ENCODE data around the gene XPOT. TPM values are rescaled to one million over a fixed set of nuclear protein-coding genes. Genes with fewer than 3 reads are reported as not detected.

XPOT gene
- total and polyA plus RNA-seq, 2 donors (not counting 1 experiment from before 2014, with no cell fraction given): 11.7 to 48.8 TPM

DNA sequence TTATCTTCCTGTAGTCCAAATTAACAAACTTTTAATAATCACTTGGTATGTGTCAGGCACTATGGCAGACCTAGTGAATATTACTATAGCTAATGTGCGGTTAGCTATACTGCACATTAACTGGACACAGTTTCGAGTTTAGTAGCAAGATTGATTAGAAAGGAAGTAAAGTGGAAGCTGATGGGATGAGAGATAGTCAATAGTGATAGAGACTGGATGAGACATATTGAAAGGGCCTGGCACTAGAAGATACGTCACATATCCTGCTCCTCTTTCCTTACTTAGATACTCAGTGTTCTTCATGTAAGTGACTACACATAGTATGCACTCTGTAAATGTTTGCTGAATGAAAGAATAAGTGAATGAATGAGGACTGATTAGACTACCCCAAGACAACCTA lies 53.3 kb downstream of the XPOT start:
- H3K4me3 Mint-ChIP-seq: no peak overlapping the region
- Histone ChIP-seq H3K36me3 (replicated peaks in 1 of 2; ENCODE audit: control extremely low read depth in 1 of 2, control insufficient read depth in 1 of 2, extremely low read depth in 1 of 2, insufficient read depth in 2 of 2, low read length in 1 of 2) (peaks cover 6 to 9% of the 10 kb centered on the region in 2 experiments), H3K27ac (ENCODE audit: low read length in 2 of 2) (peak overlapping the region in 1 of 2 donors; percentile 27), H3K4me3 (ENCODE audit: control extremely low read depth in 1 of 5, extremely low read depth in 1 of 5, insufficient read depth in 1 of 5, low read depth in 2 of 5, low read length in 4 of 5) (no peak overlapping the region), H4K20me1 (ENCODE audit: control insufficient read depth, insufficient read depth, low read length, poor library complexity, severe bottlenecking) (no peaks in the 10 kb centered on the region), H3K9me3 (ENCODE audit: control extremely low read depth in 1 of 3, control insufficient read depth in 2 of 3, insufficient read depth in 1 of 3, low read length in 2 of 3) (no peaks in the 10 kb centered on the region), H3K4me2 (replicated peaks; ENCODE audit: low read depth, low read length, poor library complexity, severe bottlenecking) (no peak overlapping the region), H3K27me3 (replicated peaks in 1 of 4; ENCODE audit: control extremely low read depth in 1 of 4, control insufficient read depth in 3 of 4, insufficient read depth in 4 of 4, low read length in 3 of 4) (no peaks in the 10 kb centered on the region), H2AFZ (ENCODE audit: insufficient read depth, low read depth, low read length, poor library complexity, severe bottlenecking) (no peak overlapping the region), H3K9ac (ENCODE audit: low read length) (no peak overlapping the region), H3K79me2 (ENCODE audit: control insufficient read depth, insufficient read depth, low read length) (peaks cover 72% of the 10 kb centered on the region), H3K4me1 (ENCODE audit: control insufficient read depth in 2 of 2, insufficient read depth in 2 of 2, low read length in 2 of 2) (peaks cover 9 to 17% of the 10 kb centered on the region in 2 donors)
- CTCF ChIA-PET: no interaction called here
- POLR2A ChIA-PET: no interaction called here
- peaks cover 45% of the 10 kb centered on the region for H3K4me1 Mint-ChIP-seq
- no CpG with 5 or more reads among the region's 3 CpGs for WGBS (ENCODE audit: insufficient coverage)
- ATAC-seq (ENCODE audit: low read depth): no peak
- intact Hi-C loops (cut with micrococcal nuclease): no loop called here
- peak overlapping the region; percentile 10 for H3K27ac Mint-ChIP-seq
- H3K27me3 Mint-ChIP-seq: no peaks in the 10 kb centered on the region
- DNase-seq: no peak
- no peaks in the 10 kb centered on the region for H3K9me3 Mint-ChIP-seq (ENCODE audit: insufficient read depth)
- TF ChIP-seq EZH2 (IDR thresholded peaks at IDR 0.05; ENCODE audit: borderline replicate concordance, insufficient read depth, low read depth, low read length, poor library complexity, severe bottlenecking): no peak
- TF ChIP-seq, protein P1, sequence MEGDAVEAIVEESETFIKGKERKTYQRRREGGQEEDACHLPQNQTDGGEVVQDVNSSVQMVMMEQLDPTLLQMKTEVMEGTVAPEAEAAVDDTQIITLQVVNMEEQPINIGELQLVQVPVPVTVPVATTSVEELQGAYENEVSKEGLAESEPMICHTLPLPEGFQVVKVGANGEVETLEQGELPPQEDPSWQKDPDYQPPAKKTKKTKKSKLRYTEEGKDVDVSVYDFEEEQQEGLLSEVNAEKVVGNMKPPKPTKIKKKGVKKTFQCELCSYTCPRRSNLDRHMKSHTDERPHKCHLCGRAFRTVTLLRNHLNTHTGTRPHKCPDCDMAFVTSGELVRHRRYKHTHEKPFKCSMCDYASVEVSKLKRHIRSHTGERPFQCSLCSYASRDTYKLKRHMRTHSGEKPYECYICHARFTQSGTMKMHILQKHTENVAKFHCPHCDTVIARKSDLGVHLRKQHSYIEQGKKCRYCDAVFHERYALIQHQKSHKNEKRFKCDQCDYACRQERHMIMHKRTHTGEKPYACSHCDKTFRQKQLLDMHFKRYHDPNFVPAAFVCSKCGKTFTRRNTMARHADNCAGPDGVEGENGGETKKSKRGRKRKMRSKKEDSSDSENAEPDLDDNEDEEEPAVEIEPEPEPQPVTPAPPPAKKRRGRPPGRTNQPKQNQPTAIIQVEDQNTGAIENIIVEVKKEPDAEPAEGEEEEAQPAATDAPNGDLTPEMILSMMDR (IDR thresholded peaks at IDR 0.05): no peak

DNA sequence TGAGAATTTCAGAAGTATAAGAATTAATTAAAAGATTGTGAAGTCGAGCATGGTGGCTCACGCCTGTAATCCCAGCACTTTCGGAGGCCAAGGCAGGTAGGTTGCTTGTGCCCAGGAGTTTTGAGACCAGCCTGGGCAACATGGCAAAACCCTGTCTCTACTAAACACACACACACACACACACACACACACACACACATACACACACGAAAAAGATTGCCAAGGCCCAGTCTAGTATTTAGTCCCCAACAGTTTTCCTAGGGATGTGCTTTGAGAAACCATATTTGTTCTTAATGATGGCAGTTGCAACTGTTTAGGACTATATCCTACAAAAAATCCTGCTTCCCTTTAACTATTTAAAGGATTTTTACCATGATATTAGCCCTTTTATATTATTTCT lies 53.7 kb downstream of the XPOT start:
- Mint-ChIP-seq H3K4me1 (peaks cover 40% of the 10 kb centered on the region), H3K4me3 (no peak overlapping the region), H3K27ac (no peak overlapping the region), H3K27me3 (no peaks in the 10 kb centered on the region), H3K9me3 (ENCODE audit: insufficient read depth) (no peaks in the 10 kb centered on the region)
- TF ChIP-seq, protein P1 (IDR thresholded peaks at IDR 0.05): no peak
- TF ChIP-seq EZH2 (IDR thresholded peaks at IDR 0.05; ENCODE audit: borderline replicate concordance, insufficient read depth, low read depth, low read length, poor library complexity, severe bottlenecking): no peak
- Histone ChIP-seq H3K9ac (ENCODE audit: low read length) (no peak overlapping the region), H3K4me2 (replicated peaks; ENCODE audit: low read depth, low read length, poor library complexity, severe bottlenecking) (no peak overlapping the region), H3K4me1 (ENCODE audit: control insufficient read depth in 2 of 2, insufficient read depth in 2 of 2, low read length in 2 of 2) (peaks cover 9 to 17% of the 10 kb centered on the region in 2 donors), H2AFZ (ENCODE audit: insufficient read depth, low read depth, low read length, poor library complexity, severe bottlenecking) (no peak overlapping the region), H3K27me3 (replicated peaks in 1 of 4; ENCODE audit: control extremely low read depth in 1 of 4, control insufficient read depth in 3 of 4, insufficient read depth in 4 of 4, low read length in 3 of 4) (no peaks in the 10 kb centered on the region), H3K36me3 (replicated peaks in 1 of 2; ENCODE audit: control extremely low read depth in 1 of 2, control insufficient read depth in 1 of 2, extremely low read depth in 1 of 2, insufficient read depth in 2 of 2, low read length in 1 of 2) (peaks cover 6 to 9% of the 10 kb centered on the region in 2 experiments), H3K4me3 (ENCODE audit: control extremely low read depth in 1 of 5, extremely low read depth in 1 of 5, insufficient read depth in 1 of 5, low read depth in 2 of 5, low read length in 4 of 5) (no peak overlapping the region), H3K9me3 (ENCODE audit: control extremely low read depth in 1 of 3, control insufficient read depth in 2 of 3, insufficient read depth in 1 of 3, low read length in 2 of 3) (no peaks in the 10 kb centered on the region), H3K79me2 (ENCODE audit: control insufficient read depth, insufficient read depth, low read length) (peaks cover 68% of the 10 kb centered on the region), H4K20me1 (ENCODE audit: control insufficient read depth, insufficient read depth, low read length, poor library complexity, severe bottlenecking) (no peaks in the 10 kb centered on the region), H3K27ac (ENCODE audit: low read length in 2 of 2) (peak overlapping the region in 1 of 2 donors; percentile 27)
- DNase-seq (no peak), ATAC-seq (ENCODE audit: low read depth) (no peak)
- ChIA-PET POLR2A (no interaction called here), CTCF (no interaction called here)
- intact Hi-C loops (cut with micrococcal nuclease): no loop called here
- 100% methylated on average over 1 of the region's 4 CpGs for WGBS (ENCODE audit: insufficient coverage)

All from B cell (primary cell).